ENCODE measurements around the gene APPL1.

Gene APPL1, protein sequence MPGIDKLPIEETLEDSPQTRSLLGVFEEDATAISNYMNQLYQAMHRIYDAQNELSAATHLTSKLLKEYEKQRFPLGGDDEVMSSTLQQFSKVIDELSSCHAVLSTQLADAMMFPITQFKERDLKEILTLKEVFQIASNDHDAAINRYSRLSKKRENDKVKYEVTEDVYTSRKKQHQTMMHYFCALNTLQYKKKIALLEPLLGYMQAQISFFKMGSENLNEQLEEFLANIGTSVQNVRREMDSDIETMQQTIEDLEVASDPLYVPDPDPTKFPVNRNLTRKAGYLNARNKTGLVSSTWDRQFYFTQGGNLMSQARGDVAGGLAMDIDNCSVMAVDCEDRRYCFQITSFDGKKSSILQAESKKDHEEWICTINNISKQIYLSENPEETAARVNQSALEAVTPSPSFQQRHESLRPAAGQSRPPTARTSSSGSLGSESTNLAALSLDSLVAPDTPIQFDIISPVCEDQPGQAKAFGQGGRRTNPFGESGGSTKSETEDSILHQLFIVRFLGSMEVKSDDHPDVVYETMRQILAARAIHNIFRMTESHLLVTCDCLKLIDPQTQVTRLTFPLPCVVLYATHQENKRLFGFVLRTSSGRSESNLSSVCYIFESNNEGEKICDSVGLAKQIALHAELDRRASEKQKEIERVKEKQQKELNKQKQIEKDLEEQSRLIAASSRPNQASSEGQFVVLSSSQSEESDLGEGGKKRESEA

DNA sequence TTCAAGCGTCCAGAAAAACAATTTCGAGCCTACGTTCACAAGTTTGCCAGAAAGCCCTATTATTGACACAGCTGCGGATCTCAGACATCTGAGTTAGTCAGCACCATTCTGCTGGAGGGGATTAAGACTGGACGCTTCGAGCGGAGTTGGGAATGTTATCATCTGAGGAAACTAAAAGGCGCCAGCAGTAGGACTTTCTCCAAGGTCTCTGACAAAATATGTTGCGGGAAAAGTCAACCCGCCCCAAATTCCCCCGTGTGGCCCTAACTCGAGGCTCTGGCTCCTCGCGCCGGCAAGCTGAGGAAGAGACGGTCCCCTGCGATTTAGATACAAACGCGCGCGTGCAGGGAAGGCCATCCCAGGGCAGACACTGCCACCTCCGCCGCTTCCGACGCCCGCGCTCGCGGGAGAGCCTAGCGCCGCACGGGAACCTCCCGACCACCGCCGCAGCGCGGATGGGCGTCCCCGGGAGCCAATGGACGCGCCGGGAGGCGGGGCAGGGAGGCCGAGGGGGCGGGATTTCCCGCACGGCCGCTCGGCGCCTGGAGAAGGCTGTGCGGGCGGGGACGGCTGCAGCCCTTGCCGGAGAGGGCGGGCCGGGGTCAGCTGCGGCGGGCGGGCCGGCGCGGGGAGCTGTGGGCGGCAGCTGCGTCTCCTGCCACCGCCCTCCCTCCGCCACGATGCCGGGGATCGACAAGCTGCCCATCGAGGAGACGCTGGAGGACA lies at the start of gene APPL1:
Gene APPL1 (plus strand): TSS at position 526 of the 726 bp plus-strand sequence. CDS start 155 bp downstream, at position 681.
- DNase-seq, result peak; percentile 88 to 89

DNA sequence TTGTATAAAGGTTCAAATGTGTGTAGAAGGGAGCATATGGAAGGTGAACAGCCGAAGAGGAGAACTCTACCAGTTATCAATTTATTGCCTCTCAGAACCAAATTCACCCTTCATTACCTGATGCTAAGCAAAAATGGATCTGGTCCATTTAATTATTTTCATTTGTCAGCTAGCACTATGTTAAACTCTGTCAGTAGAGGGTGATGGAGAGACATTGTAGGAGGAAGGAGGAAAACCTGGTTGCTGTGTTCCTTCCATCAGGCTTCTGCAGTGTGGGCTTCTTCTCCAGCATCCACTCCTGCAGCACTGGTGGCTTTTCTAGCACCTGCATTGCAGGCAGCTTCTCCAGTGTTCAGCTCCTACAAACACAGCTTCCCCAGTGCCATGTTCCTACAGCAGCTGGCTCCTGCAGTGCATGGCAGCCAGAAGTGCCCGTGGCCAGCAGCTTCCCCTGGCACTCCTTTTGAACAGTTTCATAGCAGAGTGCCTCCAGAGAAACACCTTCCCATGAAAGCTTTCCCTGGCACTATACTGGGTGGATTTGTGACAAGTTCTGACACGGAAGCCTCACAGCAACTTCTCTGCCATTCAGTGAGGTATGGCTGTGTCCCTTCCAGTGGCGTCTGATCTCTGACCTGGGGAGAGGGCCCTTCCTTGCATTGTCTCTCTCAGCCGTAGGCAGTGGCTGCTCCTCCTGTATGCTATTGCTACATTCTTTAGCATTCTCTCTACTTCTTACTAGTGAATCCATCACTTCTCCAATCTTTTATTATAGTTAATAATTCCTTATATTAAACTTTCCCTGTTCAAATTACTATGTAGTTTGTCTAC lies 47.7 kb upstream of the APPL1 start:
- no peak for DNase-seq

DNA sequence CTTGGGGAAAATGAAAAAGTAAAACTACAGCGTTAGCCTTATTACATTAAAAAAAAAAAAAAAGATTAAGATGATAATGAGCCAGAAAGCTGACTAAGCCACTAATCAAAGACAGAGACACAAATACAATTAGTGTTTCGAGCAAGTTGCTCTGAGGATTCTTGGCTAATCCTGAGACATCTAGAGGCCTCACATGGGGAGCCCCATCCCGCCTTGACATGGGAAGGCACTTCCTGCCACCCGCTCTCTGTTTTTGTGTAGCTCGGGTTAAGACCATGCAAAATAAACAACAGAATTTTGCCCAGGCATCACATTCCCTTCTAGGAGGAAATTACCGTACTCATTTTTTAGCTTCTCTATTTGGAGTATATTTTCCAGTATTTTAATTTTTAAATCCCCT lies 43.0 kb upstream of the APPL1 start:
- DNase-seq, result no peak

DNA sequence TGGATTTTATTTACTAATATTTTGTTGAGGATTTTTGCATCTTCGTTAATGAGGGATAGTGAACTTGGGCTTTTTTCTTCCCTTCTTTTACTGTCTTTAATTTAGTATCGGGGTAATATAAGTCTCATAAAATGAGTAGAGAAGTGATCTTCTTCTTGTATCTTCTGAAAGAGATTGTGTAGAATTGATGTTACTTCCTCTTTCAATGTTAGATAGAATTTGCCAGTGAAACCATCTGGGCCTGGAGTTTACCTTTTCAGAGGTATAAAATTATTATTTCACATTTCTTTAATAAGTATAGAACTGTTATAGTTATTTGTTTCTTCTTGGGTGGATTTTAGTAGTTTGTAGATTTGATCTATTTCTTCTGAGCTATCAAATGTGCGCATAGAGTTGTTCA lies 35.5 kb upstream of the APPL1 start:
- no peak for DNase-seq

DNA sequence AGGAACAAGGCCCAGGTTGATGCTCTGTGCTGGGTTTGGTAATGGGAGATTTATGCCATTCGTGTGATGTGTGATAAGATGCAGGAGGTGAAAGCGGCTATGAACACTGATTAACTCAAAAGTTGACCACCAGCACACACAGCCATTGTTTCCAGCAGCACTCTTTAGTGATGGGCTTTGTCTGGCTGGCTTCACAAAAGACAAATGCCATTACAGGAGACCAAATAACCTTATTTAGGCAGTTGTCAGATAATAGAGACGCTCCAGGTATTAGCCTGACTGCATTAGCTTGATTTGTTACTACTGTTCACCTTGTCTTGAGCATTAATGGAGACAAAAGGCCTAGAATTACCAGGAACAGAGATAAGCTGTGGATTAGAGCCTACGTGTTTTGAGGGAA lies 32.9 kb upstream of the APPL1 start:
- no peak for DNase-seq

DNA sequence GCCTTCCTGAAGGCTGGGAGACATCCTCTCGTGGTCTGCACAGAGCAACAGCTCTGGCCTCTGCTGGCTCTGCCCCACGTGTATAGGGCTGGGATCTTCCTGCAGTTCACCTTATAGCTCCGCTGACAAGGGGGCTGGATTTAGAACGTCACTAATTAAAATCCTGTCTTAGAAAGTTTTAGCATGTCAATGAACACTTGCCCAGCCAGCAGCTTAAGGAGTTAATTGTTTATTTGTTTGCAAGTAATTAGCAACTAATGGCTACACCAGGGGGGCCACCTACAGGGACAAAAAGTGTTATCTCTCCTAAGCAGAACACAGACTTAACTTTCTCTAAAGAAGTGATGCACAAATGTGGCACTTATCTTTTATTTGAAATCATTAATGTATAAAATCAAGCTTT lies 27.6 kb upstream of the APPL1 start, which contains the start of gene HESX1:
Gene HESX1 (minus strand): TSS at position 84 of the 403 bp plus-strand sequence. CDS start 60 bp downstream, at position 24.
- DNase-seq, result no peak

DNA sequence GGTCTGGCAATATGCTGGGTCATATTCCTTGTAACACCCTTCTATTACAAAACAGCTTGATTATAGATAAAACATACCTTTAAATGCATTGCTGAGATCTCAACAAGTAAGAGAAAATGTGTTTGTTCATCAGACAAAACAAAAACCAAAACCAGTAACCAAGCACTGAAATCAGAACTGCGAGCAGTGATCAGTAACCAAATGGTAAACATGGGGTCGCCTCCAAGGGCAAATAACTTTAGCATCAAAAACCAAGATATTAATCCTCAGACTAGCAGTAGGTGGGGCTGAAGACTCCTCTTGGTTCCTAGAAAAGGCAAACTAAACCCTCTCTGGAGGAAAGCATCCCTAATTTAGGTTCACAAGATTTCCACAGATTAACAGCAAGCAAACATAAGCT lies 21.1 kb upstream of the APPL1 start:
- no peak for DNase-seq

DNA sequence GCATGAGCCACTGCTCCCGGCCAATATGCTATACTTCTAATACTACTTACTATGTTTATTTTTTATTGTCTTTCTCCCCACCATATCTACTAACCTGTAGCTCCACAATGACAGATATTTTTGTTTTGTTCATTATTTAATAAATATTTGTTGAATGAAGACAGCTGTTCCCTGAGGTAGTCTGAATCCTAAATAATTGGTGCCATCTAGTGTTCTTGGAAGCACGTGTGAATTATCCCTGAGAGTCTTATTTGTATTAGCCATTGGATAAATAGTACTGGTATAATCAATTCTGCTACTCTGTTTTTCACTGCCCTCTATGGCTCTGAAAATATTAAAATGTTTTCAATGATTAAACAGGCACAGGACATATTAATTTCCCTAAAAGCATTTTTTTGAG lies 5.6 kb upstream of the APPL1 start:
- DNase-seq, result no peak

DNA sequence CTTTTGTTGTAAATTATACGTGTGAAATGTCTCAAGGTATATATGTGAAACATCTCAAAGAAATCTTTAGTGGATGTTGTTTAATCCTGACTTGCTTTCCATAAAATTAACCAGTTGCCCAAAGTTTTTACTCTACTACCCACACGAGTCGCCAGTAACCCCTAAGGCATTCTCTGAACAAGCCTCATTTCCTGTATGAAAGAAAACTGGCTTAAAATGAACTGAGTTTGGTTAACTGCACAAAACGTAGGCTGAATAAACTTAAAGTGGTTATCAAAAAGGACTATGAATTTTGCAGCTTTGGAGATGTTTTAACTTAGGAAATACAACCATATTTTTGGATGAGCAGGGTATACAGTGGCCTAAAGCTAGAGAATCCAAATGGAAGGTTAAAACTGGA lies 2.7 kb upstream of the APPL1 start:
- no peak for DNase-seq

DNA sequence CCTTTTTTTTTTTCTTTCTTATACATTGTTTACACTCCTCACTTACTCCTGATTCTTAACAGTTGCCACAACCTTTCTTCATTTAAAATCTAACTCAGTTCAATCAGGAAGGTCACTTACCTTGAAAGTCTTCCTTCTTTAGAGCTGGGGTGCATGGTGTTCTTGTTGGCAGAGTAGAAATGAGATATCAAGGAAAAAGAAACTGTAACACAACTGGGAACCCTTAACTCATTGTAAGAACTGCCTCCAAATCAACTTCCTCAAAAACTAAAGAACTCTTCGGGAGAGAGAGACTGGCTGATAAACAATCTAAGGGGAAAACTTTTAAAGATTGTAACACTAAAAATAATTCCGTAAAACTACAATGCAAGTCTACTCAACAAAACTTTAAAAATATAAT lies 1.4 kb upstream of the APPL1 start:
- no peak for DNase-seq

DNA sequence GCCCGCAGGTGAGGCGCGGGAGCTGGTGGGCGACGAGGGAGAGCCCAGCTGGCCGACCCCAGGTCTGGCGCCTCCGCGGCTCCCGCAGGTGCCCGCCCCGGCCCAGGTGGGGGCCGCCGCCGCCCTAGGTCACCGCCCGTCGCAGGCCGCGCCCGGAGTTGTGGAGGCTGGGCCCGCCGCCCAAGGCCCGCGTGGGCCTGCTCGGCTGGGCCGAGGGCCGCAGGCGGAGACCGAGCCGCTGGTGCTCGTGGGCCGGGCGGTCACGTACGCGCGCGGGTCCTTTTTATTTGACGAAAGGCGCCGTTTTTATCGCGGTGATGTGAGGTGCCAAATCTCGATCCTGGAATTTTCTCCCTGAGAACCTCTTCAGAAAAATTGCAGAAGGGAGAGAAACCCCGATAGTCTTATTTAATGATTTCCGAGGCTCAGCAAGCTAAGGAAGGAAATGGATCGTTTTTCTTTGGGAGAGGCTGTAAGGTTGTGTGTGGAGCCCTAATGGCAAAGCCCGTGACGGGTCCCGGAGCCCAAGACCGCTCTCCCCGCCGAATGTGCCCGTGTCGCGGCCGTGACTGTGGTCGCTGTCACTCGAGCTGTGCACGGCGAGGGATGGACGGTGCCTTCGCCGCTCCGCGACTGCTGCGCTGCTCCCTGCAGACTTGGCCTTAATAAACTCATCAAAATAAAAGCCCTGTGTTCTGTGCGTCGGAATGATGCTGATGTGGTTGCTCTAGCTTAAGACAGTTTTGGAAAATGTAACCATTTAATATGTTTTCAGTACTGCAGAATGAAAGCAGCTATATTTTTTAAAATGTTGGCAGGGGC lies 612 bp downstream of the APPL1 start:
- DNase-seq, result peak; percentile 30 to 38

DNA sequence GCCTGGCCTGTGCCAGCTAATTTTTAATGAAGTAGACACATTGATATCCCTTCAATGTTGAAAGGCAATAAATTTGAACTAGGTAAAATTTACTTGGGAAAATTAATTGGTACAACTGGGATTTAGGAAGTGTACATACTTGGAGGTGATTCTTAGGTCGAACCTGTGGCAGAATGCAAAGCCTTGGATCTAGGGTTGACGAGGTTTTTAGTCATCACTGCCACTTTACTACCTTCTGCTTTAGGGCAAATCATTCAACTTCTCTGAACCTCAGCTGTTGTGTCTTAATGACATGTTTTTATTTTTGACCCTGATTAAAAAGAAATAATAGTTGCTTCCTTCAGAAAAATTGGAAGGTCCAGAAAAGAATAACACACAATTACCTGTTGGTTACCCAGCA lies 2.5 kb downstream of the APPL1 start:
- DNase-seq, result no peak

DNA sequence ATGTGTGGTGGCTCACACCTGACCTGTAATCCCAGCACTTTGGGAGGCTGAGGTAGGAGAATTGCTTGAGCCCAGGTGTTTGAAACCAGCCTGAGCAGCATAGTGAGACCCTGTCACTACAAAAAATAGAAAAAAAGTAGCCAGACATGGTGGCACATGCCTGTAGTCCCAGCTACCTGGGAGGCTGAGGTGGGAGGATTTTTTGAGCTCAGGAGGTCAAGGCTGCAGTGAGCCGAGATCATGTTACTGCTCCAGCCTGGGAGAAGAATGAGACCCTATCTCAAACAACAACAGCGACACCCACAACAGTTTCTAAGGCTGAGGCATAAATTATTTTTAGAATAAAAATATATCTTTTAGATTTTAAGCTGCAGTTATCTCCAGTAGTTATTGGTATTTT lies 6.3 kb downstream of the APPL1 start:
- DNase-seq, result no peak

DNA sequence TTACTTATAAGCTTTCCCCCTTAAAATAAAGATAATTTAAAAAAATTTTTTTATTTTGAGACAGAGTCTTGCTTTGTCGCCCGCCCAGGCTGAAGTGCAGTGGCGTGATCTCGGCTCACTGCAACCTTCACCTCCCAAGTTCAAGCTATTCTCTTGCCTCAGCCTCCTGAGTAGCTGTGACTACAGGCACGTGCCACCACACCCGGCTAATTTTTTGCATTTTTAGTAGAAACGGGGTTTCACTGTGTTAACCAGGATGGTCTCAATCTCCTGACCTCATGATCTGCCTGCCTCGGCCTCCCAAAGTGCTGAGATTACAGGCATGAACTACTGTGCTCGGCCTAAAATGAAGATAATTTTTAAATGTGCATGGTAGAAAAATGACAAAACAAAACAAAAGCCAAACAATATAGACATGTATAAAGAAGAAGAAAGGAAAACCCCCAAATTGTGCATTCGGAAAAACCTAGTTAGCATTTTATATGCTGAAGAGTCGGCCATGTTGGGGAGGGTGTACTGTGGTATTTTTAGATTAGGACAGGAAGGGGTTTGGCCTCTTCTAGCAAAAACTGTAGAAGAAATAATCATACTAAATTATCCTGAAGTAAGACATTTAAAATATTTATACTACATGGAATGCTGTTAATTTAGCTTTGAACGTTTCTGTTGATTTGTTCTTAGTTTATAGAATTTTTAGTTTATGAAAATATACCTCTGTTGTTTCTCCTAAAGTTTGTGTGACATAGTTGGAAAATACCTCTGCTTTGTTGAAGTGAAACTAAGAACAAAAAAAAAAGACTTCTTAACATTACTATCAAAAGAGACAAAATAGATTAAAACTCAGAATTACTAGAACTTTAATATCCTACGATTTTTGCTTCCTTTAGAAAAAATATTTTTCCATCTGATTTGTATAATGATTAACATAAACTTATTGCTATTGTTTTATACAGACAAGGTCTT lies 7.4 kb downstream of the APPL1 start:
- DNase-seq, result no peak

DNA sequence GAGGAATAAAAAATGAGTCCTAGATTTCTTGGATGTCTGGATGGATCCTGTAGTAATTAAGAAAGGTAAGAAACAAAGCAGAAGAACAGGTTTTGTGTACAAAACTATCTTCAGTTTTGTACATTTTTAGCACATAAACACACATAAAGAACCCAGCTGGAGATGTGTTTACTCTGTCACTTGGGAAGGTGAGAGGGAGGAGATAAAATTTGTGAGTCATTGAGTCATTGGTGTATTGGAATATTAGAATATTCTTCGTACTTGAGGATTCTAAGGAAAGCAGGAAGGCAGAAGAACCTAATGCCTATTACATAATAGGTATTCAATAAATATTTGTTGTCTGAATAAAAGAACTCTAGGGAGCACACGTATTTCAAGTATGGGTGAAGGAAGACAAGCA lies 17.4 kb downstream of the APPL1 start:
- DNase-seq, result no peak

DNA sequence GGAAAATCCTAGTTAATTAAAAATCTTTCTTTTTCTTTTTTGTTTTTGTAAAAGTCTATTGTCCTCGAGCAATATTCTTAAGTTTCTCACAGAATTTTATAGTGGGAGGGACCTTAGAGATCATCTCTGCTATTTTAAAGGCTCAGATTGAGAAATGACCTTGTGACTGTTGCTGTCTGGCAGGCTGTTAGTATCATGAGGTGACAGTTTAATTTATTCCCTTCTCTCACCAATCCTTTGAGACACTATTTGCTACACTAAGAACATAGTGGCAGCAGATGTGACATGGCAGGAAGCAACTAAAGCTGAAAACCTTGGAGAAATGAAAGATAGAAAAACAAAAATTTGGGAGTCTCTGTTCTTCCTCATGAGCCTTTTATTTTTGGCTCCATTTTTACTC lies 24.9 kb downstream of the APPL1 start:
- DNase-seq, result no peak

DNA sequence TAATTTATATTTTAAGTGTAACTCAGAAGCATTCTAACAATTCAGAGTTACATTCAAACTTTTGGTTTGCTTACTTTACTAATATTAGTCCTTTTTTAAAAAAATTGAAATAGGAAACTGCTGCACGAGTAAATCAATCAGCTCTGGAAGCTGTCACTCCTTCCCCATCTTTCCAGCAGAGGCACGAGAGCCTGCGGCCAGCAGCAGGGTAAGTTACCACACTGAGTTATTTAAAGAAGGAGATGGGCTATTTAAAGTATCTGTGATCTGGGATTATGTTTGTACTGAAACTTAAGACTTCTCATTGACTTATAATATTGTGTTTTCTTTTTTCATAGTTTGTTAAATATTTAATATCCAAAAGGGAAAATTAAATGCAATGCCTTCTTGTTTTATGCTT lies 29.3 kb downstream of the APPL1 start:
- no peak for DNase-seq

DNA sequence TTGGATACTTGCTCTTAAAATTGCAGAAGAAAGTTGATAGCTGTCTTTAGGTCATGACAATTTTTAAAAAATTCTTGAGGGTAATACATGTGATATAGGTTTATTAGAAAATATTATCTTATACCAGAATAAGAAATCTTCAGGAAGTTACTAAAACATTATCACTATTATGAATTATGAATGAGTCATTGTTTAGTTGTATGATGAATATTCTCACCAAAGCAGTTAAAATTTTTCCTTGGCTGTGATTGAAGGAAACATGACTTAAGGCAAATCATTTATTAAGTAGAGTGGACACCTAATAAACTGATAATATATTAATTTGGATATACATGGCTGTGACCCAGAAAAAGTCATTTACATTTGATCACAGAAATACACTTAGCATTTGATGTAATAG lies 30.1 kb downstream of the APPL1 start:
- no peak for DNase-seq

DNA sequence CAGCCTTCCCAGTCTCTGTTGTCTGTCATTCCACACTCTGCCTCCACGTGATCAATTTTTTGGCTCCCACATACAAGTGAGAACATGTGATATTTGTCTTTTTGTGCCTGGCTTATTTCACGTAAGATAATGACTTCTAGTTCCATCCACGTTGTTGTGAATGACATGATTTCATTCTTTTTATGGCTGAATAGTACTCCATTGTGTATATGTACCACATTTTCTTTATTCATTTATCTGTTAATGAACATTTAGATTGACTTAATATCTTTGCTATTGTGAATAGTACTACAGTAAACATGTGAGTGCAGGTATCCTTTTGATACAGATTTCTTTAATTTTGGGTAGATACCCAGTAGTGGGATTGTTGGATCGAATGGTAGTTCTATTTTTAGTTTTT lies 33.6 kb downstream of the APPL1 start:
- DNase-seq, result no peak

DNA sequence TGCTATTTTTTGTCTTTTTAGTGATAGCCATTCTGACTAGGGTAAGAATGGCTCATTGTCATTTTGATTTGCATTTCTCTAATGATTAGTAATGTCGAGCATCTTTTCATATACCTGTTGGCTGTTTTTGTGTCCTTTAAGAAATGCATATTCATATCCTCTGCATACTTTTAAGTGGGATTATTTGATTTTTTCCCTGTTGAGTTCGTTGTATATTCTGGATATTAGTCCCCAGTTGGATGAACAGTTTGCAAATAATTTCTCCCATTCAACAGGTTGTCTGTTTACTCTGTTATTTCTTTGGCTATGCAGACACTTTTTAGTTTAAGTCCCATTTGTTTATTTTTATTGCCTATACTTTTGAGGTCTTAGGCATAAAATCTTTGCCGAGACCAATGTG lies 34.4 kb downstream of the APPL1 start:
- DNase-seq, result no peak

DNA sequence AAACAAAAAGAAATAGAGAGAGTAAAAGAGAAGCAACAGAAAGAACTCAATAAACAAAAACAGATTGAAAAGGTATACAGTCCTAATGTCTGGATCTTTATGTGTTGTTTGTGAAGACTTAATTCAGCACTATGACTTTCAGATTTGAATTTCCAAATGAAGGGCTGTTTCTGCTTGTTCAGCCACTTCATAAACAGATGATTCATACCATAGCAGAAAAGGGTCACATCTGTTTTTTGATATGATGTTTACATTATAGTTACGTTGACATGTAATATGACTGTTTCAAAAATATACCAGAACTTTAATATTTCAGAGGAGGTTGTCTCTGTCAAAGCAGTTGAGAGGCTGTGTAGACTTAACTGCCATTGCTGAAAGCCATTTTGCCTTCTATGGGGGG lies 40.9 kb downstream of the APPL1 start:
- no peak for DNase-seq
